OCI-LY7 (cell line): ENCODE measurements around the gene RSAD2. TPM values are rescaled to one million over a fixed set of nuclear protein-coding genes. Genes with fewer than 3 reads are reported as not detected.

Source experiments
- BruUV-seq: library from RNA; stranded (reverse); fragments of 400-500 nt; replicated peaks from 2 replicates; lab custom pipeline; 2021; lab: Mats Ljungman, UMichigan
- CTCF ChIA-PET: fragments of 300-600 bp; sonication (Branson Sonifier 250); formaldehyde crosslinking; loops from one replicate; lab custom pipeline; 2022; ENCODE audit warnings: antibody characterized with exemption; ENCODE audit not compliant: unreplicated experiment; lab: Charles Lee
- POLR2A ChIA-PET: fragments of 300-600 bp; sonication (Branson Sonifier 250); formaldehyde crosslinking; loops from one replicate; lab custom pipeline; 2022; ENCODE audit warnings: antibody characterized with exemption; lab: Charles Lee
- DNase-seq: peaks from one replicate; pipeline ENCODE4 v3.0.0-alpha.2; 2015; ENCODE audit warnings: low spot score
- H2AFZ ChIP-seq: fragments of 200-600 bp; sonication (generic), shearing (Covaris generic); 2 replicates; pipeline ENCODE4 v1.6.1; 2014; ENCODE audit warnings: mild to moderate bottlenecking, antibody characterized with exemption, low read length, moderate library complexity
- H3K27ac ChIP-seq: fragments of 200-600 bp; sonication (generic); 2 replicates; pipeline ENCODE4 v1.5.1; 2014; ENCODE audit warnings: mixed run types, low read depth, mild to moderate bottlenecking, moderate library complexity, low read length, inconsistent platforms; ENCODE audit not compliant: poor library complexity, severe bottlenecking
- H3K36me3 ChIP-seq: fragments of 200-600 bp; sonication (generic); 2 replicates; pipeline ENCODE4 v1.6.1; 2014; ENCODE audit warnings: mild to moderate bottlenecking, antibody characterized with exemption, low read length, moderate library complexity, mixed read lengths; ENCODE audit not compliant: insufficient read depth
- H3K4me1 ChIP-seq: fragments of 200-600 bp; sonication (generic); 2 replicates; pipeline ENCODE4 v1.5.1; 2014; ENCODE audit warnings: mild to moderate bottlenecking, low read length; ENCODE audit not compliant: insufficient read depth, poor library complexity, severe bottlenecking
- H3K4me2 ChIP-seq: fragments of 200-600 bp; sonication (generic); 2 replicates; pipeline ENCODE4 v1.6.1; 2014; ENCODE audit warnings: mild to moderate bottlenecking, low read length
- H3K4me3 ChIP-seq: fragments of 200-600 bp; sonication (generic); 2 replicates; pipeline ENCODE4 v1.5.1; 2014; ENCODE audit warnings: mild to moderate bottlenecking, low read depth, low read length; ENCODE audit not compliant: poor library complexity, severe bottlenecking
- H3K79me2 ChIP-seq: fragments of 200-600 bp; sonication (generic); 2 replicates; pipeline ENCODE4 v1.6.1; 2016; ENCODE audit warnings: low read depth, mild to moderate bottlenecking, low read length, moderate library complexity, mixed read lengths; ENCODE audit not compliant: insufficient read depth
- H3K9me2 ChIP-seq: fragments of 200-600 bp; sonication (generic); 2 replicates; pipeline ENCODE4 v1.6.1; 2016; ENCODE audit warnings: mild to moderate bottlenecking, low read length, mixed read lengths; ENCODE audit not compliant: insufficient read depth
- H3K9me3 ChIP-seq: fragments of 200-600 bp; sonication (generic); 2 replicates; pipeline ENCODE4 v1.6.1; 2014; ENCODE audit warnings: mild to moderate bottlenecking, mixed run types, low read length, mixed read lengths
- H4K20me1 ChIP-seq: fragments of 200-600 bp; sonication (generic); 2 replicates; pipeline ENCODE4 v1.6.1; 2014; ENCODE audit warnings: mild to moderate bottlenecking, antibody characterized with exemption, low read length, moderate library complexity, mixed read lengths; ENCODE audit not compliant: insufficient read depth
- EZH2phosphoT487 ChIP-seq: fragments of 200-600 bp; sonication (generic); IDR thresholded peaks from 2 replicates; pipeline ENCODE4 v1.6.1; 2018; ENCODE audit warnings: low read depth, borderline replicate concordance, mild to moderate bottlenecking, mixed run types, antibody characterized with exemption, low read length, moderate library complexity, mixed read lengths
- intact Hi-C: fragments of 100-400 bp; cut with micrococcal nuclease; formaldehyde crosslinking; loops from one replicate; pipeline ENCODE4 v1.10.0; 2022; ENCODE audit not compliant: unreplicated experiment
- total RNA-seq, 2 experiments: library from RNA; depleted of rRNA in 1 of 2; stranded (reverse); fragments of >200 nt in 1 of 2; shearing (Covaris generic) in 1 of 2; gene quantifications; 2 replicates each; pipeline ENCODE4 v1.2.3, GENCODE V29; 2014 to 2022
- TF ChIP-seq, protein P1 (sequence below): fragments of 200-600 bp; sonication (generic); conservative IDR thresholded peaks from 2 replicates; pipeline ENCODE4 v1.5.1; 2014; ENCODE audit warnings: mild to moderate bottlenecking, antibody characterized with exemption, low read length, moderate library complexity, mixed read lengths

Gene RSAD2
- total RNA-seq, 2 experiments from 2014 or later = not detected

DNA sequence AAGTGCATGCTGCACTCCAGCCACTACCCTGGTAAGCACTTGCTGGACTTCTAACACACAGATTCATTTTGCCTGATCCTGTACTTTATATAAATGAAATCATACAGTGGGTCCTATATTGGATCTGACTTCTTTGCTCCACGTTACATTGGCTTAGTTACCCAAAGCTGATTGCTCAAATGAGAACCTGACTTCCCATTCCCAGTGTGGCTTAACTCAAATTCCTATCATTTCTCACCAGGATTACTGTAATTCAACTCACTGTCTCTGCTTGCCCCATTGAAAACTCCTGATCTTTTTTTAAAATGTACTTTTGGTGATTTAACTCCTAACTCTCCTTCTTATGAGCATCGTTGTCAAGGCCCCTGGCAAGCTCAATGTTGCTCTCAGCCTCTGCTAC lies 1.4 kb downstream of the RSAD2 start:
- Histone ChIP-seq H3K4me3 (no peak overlapping the region), H3K79me2 (no peaks in the 10 kb centered on the region), H3K4me1 (no peaks in the 10 kb centered on the region), H3K9me3 (peaks cover 8% of the 10 kb centered on the region), H3K27ac (no peak overlapping the region), H2AFZ (no peak overlapping the region), H3K4me2 (no peak overlapping the region), H4K20me1 (no peaks in the 10 kb centered on the region), H3K36me3 (no peaks in the 10 kb centered on the region), H3K9me2 (no peaks in the 10 kb centered on the region)
- no TSS peak for BruUV-seq
- TF ChIP-seq, protein P1, sequence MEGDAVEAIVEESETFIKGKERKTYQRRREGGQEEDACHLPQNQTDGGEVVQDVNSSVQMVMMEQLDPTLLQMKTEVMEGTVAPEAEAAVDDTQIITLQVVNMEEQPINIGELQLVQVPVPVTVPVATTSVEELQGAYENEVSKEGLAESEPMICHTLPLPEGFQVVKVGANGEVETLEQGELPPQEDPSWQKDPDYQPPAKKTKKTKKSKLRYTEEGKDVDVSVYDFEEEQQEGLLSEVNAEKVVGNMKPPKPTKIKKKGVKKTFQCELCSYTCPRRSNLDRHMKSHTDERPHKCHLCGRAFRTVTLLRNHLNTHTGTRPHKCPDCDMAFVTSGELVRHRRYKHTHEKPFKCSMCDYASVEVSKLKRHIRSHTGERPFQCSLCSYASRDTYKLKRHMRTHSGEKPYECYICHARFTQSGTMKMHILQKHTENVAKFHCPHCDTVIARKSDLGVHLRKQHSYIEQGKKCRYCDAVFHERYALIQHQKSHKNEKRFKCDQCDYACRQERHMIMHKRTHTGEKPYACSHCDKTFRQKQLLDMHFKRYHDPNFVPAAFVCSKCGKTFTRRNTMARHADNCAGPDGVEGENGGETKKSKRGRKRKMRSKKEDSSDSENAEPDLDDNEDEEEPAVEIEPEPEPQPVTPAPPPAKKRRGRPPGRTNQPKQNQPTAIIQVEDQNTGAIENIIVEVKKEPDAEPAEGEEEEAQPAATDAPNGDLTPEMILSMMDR = no peak
- no peak for TF ChIP-seq EZH2phosphoT487
- DNase-seq = no peak
- intact Hi-C loops = no loop called here
- ChIA-PET POLR2A (no interaction called here), CTCF (no interaction called here)

DNA sequence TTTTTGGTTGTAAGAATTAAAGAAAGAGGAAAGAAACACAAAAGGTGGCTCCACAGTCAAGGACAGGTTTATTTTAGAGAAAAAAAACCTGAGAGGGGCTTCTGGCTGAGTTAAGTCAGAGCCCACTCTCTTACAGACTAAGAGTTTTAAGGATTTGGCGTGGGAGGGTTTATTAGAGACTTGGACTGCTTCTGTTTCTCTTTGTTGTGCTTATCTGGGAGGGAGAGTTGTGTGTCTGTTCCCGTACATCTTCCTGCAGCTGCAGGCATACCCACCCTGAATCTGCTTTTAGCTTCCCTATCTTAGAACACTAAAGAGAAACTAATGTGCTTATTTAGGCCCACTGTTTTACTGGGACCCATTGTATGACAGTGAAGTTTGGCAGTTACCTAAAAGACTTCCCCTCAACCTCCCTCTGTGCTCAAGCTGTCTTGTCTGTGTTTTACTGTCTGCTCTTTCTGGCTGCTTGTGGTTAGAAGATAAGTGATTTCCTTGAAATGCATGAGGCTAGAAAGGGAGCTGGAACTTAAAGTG lies 2.7 kb downstream of the RSAD2 start:
- Histone ChIP-seq H3K79me2 (no peaks in the 10 kb centered on the region), H2AFZ (no peak overlapping the region), H3K4me2 (no peak overlapping the region), H3K27ac (no peak overlapping the region), H3K4me3 (no peak overlapping the region), H4K20me1 (no peaks in the 10 kb centered on the region), H3K4me1 (no peaks in the 10 kb centered on the region), H3K9me2 (no peaks in the 10 kb centered on the region), H3K9me3 (no peaks in the 10 kb centered on the region), H3K36me3 (no peaks in the 10 kb centered on the region)
- BruUV-seq = no TSS peak
- intact Hi-C loops = no loop called here
- no peak for TF ChIP-seq EZH2phosphoT487
- TF ChIP-seq, protein P1 = no peak
- ChIA-PET POLR2A (interaction anchor here (0.7 kb wide), 1 partner anchor 855 kb away, joined by 3 read pairs; no protein-coding TSS in a partner anchor), CTCF (no interaction called here)
- DNase-seq = no peak

GRCh38 chr2:6881046-6881445 lies 3.5 kb downstream of the RSAD2 start:
- no TSS peak for BruUV-seq

More at GRCh38 chr2:6881046-6881445, 3.5 kb downstream of the RSAD2 start:
- no peaks in the 10 kb centered on the region for H3K36me3 ChIP-seq
- H3K4me1 ChIP-seq = no peaks in the 10 kb centered on the region
- H3K4me3 ChIP-seq = no peak overlapping the region
- no peak for TF ChIP-seq EZH2phosphoT487
- TF ChIP-seq, protein P1 = no peak
- H3K9me3 ChIP-seq = no peaks in the 10 kb centered on the region
- H3K4me2 ChIP-seq = no peak overlapping the region
- no peaks in the 10 kb centered on the region for H3K9me2 ChIP-seq
- no peak overlapping the region for H3K27ac ChIP-seq
- no peak for DNase-seq
- no peak overlapping the region for H2AFZ ChIP-seq
- CTCF ChIA-PET = no interaction called here
- no peaks in the 10 kb centered on the region for H3K79me2 ChIP-seq
- intact Hi-C loops = no loop called here
- H4K20me1 ChIP-seq = no peaks in the 10 kb centered on the region
- POLR2A ChIA-PET = interaction anchor here (0.7 kb wide), 1 partner anchor 105 kb away, joined by 3 read pairs; no protein-coding TSS in a partner anchor
